ENCODE results near the gene LEO1.
"Not testable (repeated sequence)": the region's sequence is repeated elsewhere in the genome, so short reads cannot be mapped to it uniquely, and the experiment has no call there.

Gene LEO1

DNA sequence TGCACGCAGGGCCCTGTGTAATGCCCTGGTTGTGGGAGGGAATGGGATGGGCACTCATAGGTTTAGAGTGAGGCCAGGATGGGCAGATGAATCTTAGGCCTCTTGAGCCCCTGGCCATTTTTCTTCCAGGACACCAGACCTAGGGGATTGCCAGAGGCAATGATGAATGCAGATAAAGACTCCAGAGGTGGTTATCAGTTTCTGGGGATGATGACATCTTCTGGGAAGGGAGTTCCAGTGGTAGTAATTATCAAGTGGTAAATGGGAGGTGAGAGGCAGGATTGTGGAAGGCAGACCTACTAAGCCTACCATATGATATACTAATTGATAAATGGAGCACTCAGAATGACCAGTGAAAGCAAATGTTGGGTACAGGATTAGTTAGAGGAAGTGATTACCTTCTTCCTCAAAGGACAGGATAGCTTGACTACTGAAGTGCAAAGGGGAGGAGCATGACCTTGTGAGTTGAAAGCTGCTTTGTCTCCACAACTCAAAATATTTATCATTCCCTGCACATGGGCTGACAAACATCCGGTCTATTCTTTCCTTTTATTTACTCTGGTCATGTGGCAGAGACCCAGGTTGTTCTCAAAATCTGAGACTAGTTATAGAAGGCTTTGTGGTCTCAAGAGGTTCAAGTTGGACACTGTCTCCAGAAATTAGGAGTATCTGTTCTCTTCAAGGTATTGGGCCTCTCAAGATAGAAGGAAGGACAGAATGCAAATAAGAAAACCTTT lies 37.3 kb upstream of the LEO1 start:
- Mint-ChIP-seq H3K9me3 (no peaks in the 10 kb centered on the region), H3K4me3 (no peak overlapping the region), H3K27me3 (no peaks in the 10 kb centered on the region), H3K27ac (no peak overlapping the region), H3K4me1 (peaks cover 71% of the 10 kb centered on the region)
- ATAC-seq = no peak
- no peak for DNase-seq

DNA sequence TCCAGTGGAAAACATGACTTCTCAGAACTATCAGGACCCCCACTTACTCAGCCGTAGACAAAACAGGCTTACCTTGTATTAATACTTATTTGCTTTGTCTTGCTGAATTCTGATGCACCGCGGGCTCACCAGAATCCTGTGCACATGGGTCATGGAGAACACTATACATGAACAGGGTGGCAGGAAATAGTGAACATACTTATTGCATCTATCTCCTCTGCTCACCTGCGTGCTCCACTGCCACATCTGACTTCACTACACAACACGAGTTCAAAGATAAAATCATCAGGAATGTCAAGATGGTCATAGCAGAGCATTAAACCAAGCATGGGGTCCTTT lies 36.8 kb upstream of the LEO1 start:
- Mint-ChIP-seq H3K4me1 (peaks cover 66% of the 10 kb centered on the region), H3K27me3 (no peaks in the 10 kb centered on the region)

DNA sequence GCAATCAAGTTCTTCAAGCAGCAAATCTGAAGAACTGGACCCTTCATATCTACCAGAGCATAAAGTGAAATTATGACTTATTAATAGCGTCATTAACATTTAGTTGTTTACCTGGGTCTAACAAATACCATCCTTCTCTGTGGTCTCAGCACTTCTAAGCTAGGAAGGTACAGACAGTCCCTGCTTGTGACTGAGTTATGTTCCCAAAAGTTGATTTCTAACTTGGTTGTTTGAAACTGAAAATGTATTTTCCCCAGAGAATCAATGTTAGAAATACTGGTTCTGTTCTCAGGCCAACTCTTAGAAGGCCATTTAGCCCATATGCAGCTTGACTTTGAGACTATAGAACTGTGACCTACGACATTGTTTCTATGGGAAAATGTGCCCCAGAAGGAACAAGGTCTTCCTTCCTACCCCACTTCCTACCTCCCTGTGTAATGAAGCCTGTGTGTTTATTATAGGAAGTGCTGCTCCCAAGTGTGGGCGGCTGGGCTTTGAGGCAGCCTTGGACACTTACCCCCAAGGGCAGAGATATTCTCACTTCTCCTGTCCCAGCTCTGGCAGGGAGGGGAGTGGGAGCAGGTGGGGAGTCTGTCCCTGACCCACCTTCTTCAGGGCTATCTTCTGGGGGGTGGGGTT lies 35.2 kb upstream of the LEO1 start:
- Mint-ChIP-seq H3K9me3 (peaks cover 0 to 11% of the 10 kb centered on the region in 2 donors), H3K4me1 (peaks cover 52% of the 10 kb centered on the region), H3K4me3 (peak overlapping the region; percentile 29 to 35), H3K27ac (peak overlapping the region in 1 of 2 donors; percentile 57), H3K27me3 (no peaks in the 10 kb centered on the region)
- ATAC-seq (no peak), DNase-seq (no peak)

More for the DNA sequence above, 36.8 kb upstream of the LEO1 start:
- Mint-ChIP-seq H3K4me3 (no peak overlapping the region), H3K27ac (no peak overlapping the region), H3K9me3 (no peaks in the 10 kb centered on the region)
- DNase-seq = no peak
- ATAC-seq = no peak

GRCh38 chr15:52005748-52006701 lies 34.4 kb upstream of the LEO1 start:
- Mint-ChIP-seq H3K9me3 (peaks cover 0 to 11% of the 10 kb centered on the region in 2 donors), H3K27me3 (no peaks in the 10 kb centered on the region), H3K4me3 (peak overlapping the region; percentile 29 to 39), H3K27ac (peak overlapping the region in 1 of 2 donors; percentile 57), H3K4me1 (peaks cover 46% of the 10 kb centered on the region)
- ATAC-seq (peak; percentile 97), DNase-seq (peak in 1 of 2 donors; percentile 47)

DNA sequence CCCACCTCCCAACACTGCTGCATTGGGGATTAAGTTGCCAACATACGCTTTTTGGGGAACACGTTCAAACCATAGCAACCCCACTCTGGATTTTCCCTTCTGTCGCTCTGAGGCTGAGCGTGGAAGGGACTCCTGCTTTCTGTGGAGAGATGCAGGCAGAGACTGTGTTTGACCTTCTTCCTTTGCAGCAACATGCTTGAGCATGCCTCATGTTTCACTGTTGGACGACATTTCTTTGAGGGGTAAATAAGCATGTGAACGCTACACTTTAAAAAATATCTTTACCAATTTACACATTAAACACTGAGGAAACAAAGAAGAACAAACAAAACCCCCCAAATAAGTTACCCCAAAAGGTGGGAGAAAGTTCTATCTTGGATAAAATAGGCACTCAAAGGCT lies 33.2 kb upstream of the LEO1 start:
- Mint-ChIP-seq H3K4me1 (peaks cover 41% of the 10 kb centered on the region), H3K9me3 (peaks cover 0 to 11% of the 10 kb centered on the region in 2 donors), H3K4me3 (no peak overlapping the region), H3K27ac (no peak overlapping the region), H3K27me3 (no peaks in the 10 kb centered on the region)
- ATAC-seq (no peak), DNase-seq (no peak)

DNA sequence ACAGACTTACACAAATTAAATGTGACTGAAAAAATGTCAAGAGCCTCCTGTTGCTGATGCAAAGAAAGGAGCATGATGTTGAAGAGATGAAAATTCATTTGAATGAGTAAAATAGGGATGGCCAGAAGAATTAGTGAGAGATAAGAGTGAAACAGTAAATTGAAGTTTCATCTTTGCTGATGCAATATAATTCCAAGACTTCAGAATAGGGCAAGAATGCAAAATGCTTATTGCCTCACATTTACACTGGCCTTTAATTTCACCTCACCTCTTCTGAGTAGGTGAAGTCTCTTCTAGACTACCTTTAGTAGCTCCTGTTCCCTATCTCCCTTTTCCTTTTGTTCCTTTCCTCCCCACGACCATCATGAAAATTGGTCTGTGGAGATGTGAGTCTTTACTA lies 32.1 kb upstream of the LEO1 start:
- no peak overlapping the region for H3K4me3 Mint-ChIP-seq
- H3K9me3 Mint-ChIP-seq = peaks cover 0 to 11% of the 10 kb centered on the region in 2 donors

GRCh38 chr15:52003089-52003488 lies 31.5 kb upstream of the LEO1 start:
- DNase-seq = not testable (repeated sequence)

More for the DNA sequence above, 32.1 kb upstream of the LEO1 start:
- no peak for DNase-seq
- ATAC-seq = no peak
- Mint-ChIP-seq H3K27me3 (no peaks in the 10 kb centered on the region), H3K4me1 (peaks cover 36% of the 10 kb centered on the region), H3K27ac (no peak overlapping the region)

DNA sequence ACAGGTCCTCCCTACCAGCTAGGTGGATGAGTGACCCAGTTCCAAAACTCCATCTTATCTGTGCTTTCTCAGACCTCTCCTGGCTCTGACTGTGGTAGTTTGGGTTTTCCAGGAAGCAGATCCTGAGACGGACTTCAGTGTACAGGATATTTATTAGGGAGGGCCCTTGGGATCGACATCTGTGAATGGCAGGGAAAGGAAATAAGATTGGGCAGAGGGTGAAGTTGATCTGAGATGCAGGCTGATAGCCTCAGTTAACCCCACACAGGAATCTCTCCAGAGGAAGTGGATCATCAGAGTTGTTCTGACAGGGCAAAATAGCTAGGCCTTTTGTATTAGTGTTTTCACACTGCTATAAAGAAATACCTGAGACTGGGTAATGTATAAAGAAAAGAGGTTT lies 30.8 kb upstream of the LEO1 start:
- H3K27ac Mint-ChIP-seq = peak overlapping the region in 1 of 2 donors; percentile 20
- peaks cover 26% of the 10 kb centered on the region for H3K4me1 Mint-ChIP-seq
- no peak for DNase-seq
- H3K27me3 Mint-ChIP-seq = no peaks in the 10 kb centered on the region
- no peak for ATAC-seq
- no peak overlapping the region for H3K4me3 Mint-ChIP-seq
- H3K9me3 Mint-ChIP-seq = peaks cover 0 to 11% of the 10 kb centered on the region in 2 donors

More at GRCh38 chr15:52003089-52003488, 31.5 kb upstream of the LEO1 start:
- H3K4me3 Mint-ChIP-seq, ATAC-seq, H3K27me3 Mint-ChIP-seq, H3K27ac Mint-ChIP-seq: not testable (repeated sequence)
- peaks cover 0 to 11% of the 10 kb centered on the region in 2 donors for H3K9me3 Mint-ChIP-seq
- H3K4me1 Mint-ChIP-seq = peaks cover 30% of the 10 kb centered on the region

- Mint-ChIP-seq H3K4me1 (no peaks in the 10 kb centered on the region), H3K27ac (no peak overlapping the region), H3K9me3 (no peaks in the 10 kb centered on the region), H3K4me3 (no peak overlapping the region), H3K27me3 (no peaks in the 10 kb centered on the region)
- no peak for DNase-seq
- no peak for ATAC-seq
Measured at GRCh38 chr15:51992953-51993352, 21.4 kb upstream of the LEO1 start.

- no peaks in the 10 kb centered on the region for H3K27me3 Mint-ChIP-seq
- H3K27ac Mint-ChIP-seq = no peak overlapping the region
- no peak for DNase-seq
- no peak overlapping the region for H3K4me3 Mint-ChIP-seq
- ATAC-seq = no peak
- H3K4me1 Mint-ChIP-seq = no peaks in the 10 kb centered on the region
- no peaks in the 10 kb centered on the region for H3K9me3 Mint-ChIP-seq
Measured at GRCh38 chr15:51991141-51991540, 19.6 kb upstream of the LEO1 start.

- no peak overlapping the region for H3K4me3 Mint-ChIP-seq
- peak overlapping the region in 1 of 2 donors; percentile 25 for H3K27ac Mint-ChIP-seq
- peaks cover 12% of the 10 kb centered on the region for H3K4me1 Mint-ChIP-seq
- H3K9me3 Mint-ChIP-seq = no peaks in the 10 kb centered on the region
- no peaks in the 10 kb centered on the region for H3K27me3 Mint-ChIP-seq
- DNase-seq = no peak
- no peak for ATAC-seq
Measured at GRCh38 chr15:51982770-51983103, 11.2 kb upstream of the LEO1 start.

GRCh38 chr15:51982013-51982769 lies 10.6 kb upstream of the LEO1 start:
- H3K4me3 Mint-ChIP-seq = peak overlapping the region; percentile 87 to 90
- ATAC-seq = peak; percentile 99

GRCh38 chr15:51973775-51974174 lies 2.2 kb upstream of the LEO1 start:
- Mint-ChIP-seq H3K27ac (no peak overlapping the region), H3K4me3 (no peak overlapping the region), H3K9me3 (no peaks in the 10 kb centered on the region), H3K4me1 (peaks cover 16% of the 10 kb centered on the region), H3K27me3 (no peaks in the 10 kb centered on the region)
- no peak for ATAC-seq
- DNase-seq = no peak

More at GRCh38 chr15:51982013-51982769, 10.6 kb upstream of the LEO1 start:
- peak; percentile 56 to 69 for DNase-seq
- peaks cover 12% of the 10 kb centered on the region for H3K4me1 Mint-ChIP-seq
- peak overlapping the region; percentile 95 to 96 for H3K27ac Mint-ChIP-seq
- H3K27me3 Mint-ChIP-seq = no peaks in the 10 kb centered on the region
- no peaks in the 10 kb centered on the region for H3K9me3 Mint-ChIP-seq

DNA sequence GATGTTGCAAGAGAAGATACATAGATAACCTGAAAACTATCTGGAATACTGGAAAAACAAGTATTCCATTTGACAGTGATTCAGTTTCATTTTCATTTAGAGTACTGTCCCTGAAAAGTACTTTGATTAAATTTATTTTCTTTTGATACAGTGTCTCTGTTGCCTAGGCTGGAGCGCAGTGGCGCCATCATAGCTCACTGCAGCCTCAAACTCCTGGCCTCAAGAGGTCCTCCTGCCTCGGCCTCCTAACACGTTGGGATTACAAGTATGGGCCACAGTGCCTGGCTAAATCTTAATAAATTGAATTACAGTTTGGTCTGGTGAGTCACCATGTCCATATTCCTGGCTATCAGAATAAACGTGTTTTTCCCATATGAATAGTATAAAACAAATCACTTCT lies 1.6 kb upstream of the LEO1 start:
- DNase-seq (no peak), ATAC-seq (no peak)
- Mint-ChIP-seq H3K27me3 (no peaks in the 10 kb centered on the region), H3K27ac (peak overlapping the region in 1 of 2 donors; percentile 57), H3K9me3 (no peaks in the 10 kb centered on the region), H3K4me1 (peaks cover 16% of the 10 kb centered on the region), H3K4me3 (no peak overlapping the region)

GRCh38 chr15:51971032-51971374 lies 575 bp downstream of the LEO1 start:
- Mint-ChIP-seq H3K4me1 (peaks cover 20% of the 10 kb centered on the region), H3K9me3 (peaks cover 7 to 8% of the 10 kb centered on the region in 2 donors), H3K27me3 (no peaks in the 10 kb centered on the region), H3K27ac (peak overlapping the region; percentile 95 to 99), H3K4me3 (peak overlapping the region; percentile 95 to 96)
- DNase-seq (no peak), ATAC-seq (peak; percentile 2)

Measured in stimulated activated naive CD8-positive, alpha-beta T cell treated with anti-CD3 and anti-CD28 coated beads, Interleukin-15, amount 100 ng/mL, for 72 hours (primary cell).